Measurements from ENCODE around the gene SLC6A18. TPM values are rescaled to one million over a fixed set of nuclear protein-coding genes. Genes with fewer than 3 reads are reported as not detected.

The SLC6A18 gene
- polyA plus RNA-seq, 1 of the 3 experiments (the other 2 are of a cell fraction): not detected

GRCh38 chr5:1177826-1178528 is 47.2 kb upstream of the SLC6A18 start:
- Histone ChIP-seq H3K27ac (ENCODE audit: low read depth in 2 of 2, low read length in 1 of 2) (no peak overlapping the region), H3K4me1 (ENCODE audit: control insufficient read depth in 1 of 2, insufficient read depth in 2 of 2, low read depth in 1 of 2, low read length in 1 of 2) (no peaks in the 10 kb centered on the region; a peak in 1 of 4 replicates), H3K79me2 (ENCODE audit: insufficient read depth) (no peaks in the 10 kb centered on the region), H3F3A (replicated peaks; ENCODE audit: insufficient read depth) (no peaks in the 10 kb centered on the region), H3K9ac (no peak overlapping the region), H3K27me3 (ENCODE audit: insufficient read depth) (no peaks in the 10 kb centered on the region), H3K4me2 (no peak overlapping the region), H3K9me2 (no peaks in the 10 kb centered on the region), H4K20me1 (ENCODE audit: insufficient read depth) (no peaks in the 10 kb centered on the region), H3K36me3 (replicated peaks in 1 of 2; ENCODE audit: control insufficient read depth in 1 of 2, insufficient read depth in 2 of 2, low read length in 1 of 2) (no peaks in the 10 kb centered on the region), H2AFZ (ENCODE audit: low read depth) (no peak overlapping the region), H3K9me3 (no peaks in the 10 kb centered on the region), H3K4me3 (ENCODE audit: low read depth in 2 of 2, low read length in 1 of 2) (no peak overlapping the region)
- ChIA-PET CTCF (interaction anchor here (5.4 kb wide), 1 partner anchor 10 kb away, joined by 25 read pairs; no protein-coding TSS in a partner anchor), POLR2A (no interaction called here)
- DNase-seq: no peak
- WGBS (ENCODE audit: low lambda C conversion rate): 60% methylated on average over 7 of the region's 30 CpGs
- TF ChIP-seq PBX3 (IDR thresholded peaks at IDR 0.05) (no peak), TAF1 (IDR thresholded peaks at IDR 0.05; ENCODE audit: borderline replicate concordance, low read depth, low read length) (no peak), MXI1 (IDR thresholded peaks at IDR 0.05; ENCODE audit: low read depth, low read length) (no peak), CTCF (IDR thresholded peaks at IDR 0.05) (no peak)

- H3K4me1 ChIP-seq (ENCODE audit: control insufficient read depth in 1 of 2, insufficient read depth in 2 of 2, low read depth in 1 of 2, low read length in 1 of 2): no peaks in the 10 kb centered on the region; a peak in 1 of 4 replicates
- WGBS (ENCODE audit: low lambda C conversion rate): 34% methylated on average over 2 of the region's 34 CpGs
- no peaks in the 10 kb centered on the region for H3K9me3 ChIP-seq
- no peaks in the 10 kb centered on the region for H3K9me2 ChIP-seq
- no peak overlapping the region for H3K9ac ChIP-seq
- H3K36me3 ChIP-seq (replicated peaks in 1 of 2; ENCODE audit: control insufficient read depth in 1 of 2, insufficient read depth in 2 of 2, low read length in 1 of 2): no peaks in the 10 kb centered on the region
- H4K20me1 ChIP-seq (ENCODE audit: insufficient read depth): no peaks in the 10 kb centered on the region
- no peak overlapping the region for H2AFZ ChIP-seq (ENCODE audit: low read depth)
- H3F3A ChIP-seq (replicated peaks; ENCODE audit: insufficient read depth): no peaks in the 10 kb centered on the region
- no peak overlapping the region for H3K27ac ChIP-seq (ENCODE audit: low read depth in 2 of 2, low read length in 1 of 2)
- no peaks in the 10 kb centered on the region for H3K27me3 ChIP-seq (ENCODE audit: insufficient read depth)
- POLR2A ChIA-PET: no interaction called here
- H3K79me2 ChIP-seq (ENCODE audit: insufficient read depth): no peaks in the 10 kb centered on the region
- no peak overlapping the region for H3K4me3 ChIP-seq (ENCODE audit: low read depth in 2 of 2, low read length in 1 of 2)
- H3K4me2 ChIP-seq: no peak overlapping the region
- CTCF ChIA-PET: interaction anchor here (5.4 kb wide), 1 partner anchor 11 kb away, joined by 25 read pairs; no protein-coding TSS in a partner anchor
- no peak for DNase-seq
- TF ChIP-seq CTCF (IDR thresholded peaks at IDR 0.05) (no peak), GABPA (IDR thresholded peaks at IDR 0.05; ENCODE audit: low read depth) (no peak), IRF3 (IDR thresholded peaks at IDR 0.05; ENCODE audit: low read depth, low read length) (no peak), FOSL2 (IDR thresholded peaks at IDR 0.05; ENCODE audit: borderline replicate concordance, low read depth) (no peak), TCF12 (IDR thresholded peaks at IDR 0.05) (no peak), TEAD4 (IDR thresholded peaks at IDR 0.05; ENCODE audit: borderline replicate concordance, insufficient read depth) (no peak), REST (IDR thresholded peaks at IDR 0.05; ENCODE audit: low read depth, low read length) (no peak), MEF2A (IDR thresholded peaks at IDR 0.05; ENCODE audit: borderline replicate concordance, low read depth) (no peak), POLR2AphosphoS5 (IDR thresholded peaks at IDR 0.05; ENCODE audit: low read depth, low read length) (no peak), TAF1 (IDR thresholded peaks at IDR 0.05; ENCODE audit: borderline replicate concordance, low read depth, low read length) (no peak), NRF1 (IDR thresholded peaks at IDR 0.05; ENCODE audit: low read depth, low read length) (no peak)
Observed at GRCh38 chr5:1178529-1179382, 46.4 kb upstream of the SLC6A18 start.

Measured in SK-N-SH (cell line).